Measurements from ENCODE around the gene EHBP1L1.

Gene EHBP1L1

GRCh38 chr11:65554842-65555430 lies 20.9 kb upstream of the EHBP1L1 start:
- no peak for ATAC-seq
- TF ChIP-seq RARB (CRISPR knock-in tag; IDR thresholded peaks at IDR 0.05) (no peak), PPARA (CRISPR knock-in tag; IDR thresholded peaks at IDR 0.05; ENCODE audit: borderline replicate concordance) (no peak)

- no peak for TF ChIP-seq RARB (CRISPR knock-in tag; IDR thresholded peaks at IDR 0.05)
- no peak for TF ChIP-seq ZC3H10 (CRISPR knock-in tag; IDR thresholded peaks at IDR 0.05)
- TF ChIP-seq PATZ1 (CRISPR knock-in tag; IDR thresholded peaks at IDR 0.05; ENCODE audit: borderline replicate concordance), result 0 out of 2 replicates have a peak, but pooled peaks have one; percentile 8
- peak; percentile 50 for ATAC-seq
Observed at GRCh38 chr11:65555693-65556231, 20.1 kb upstream of the EHBP1L1 start.

- no peak for ATAC-seq
- TF ChIP-seq ARNTL (CRISPR knock-in tag; IDR thresholded peaks at IDR 0.05; ENCODE audit: borderline replicate concordance, low read depth) (no peak), PPARA (CRISPR knock-in tag; IDR thresholded peaks at IDR 0.05; ENCODE audit: borderline replicate concordance) (no peak), ZNF565 (CRISPR knock-in tag; conservative IDR thresholded peaks at IDR 0.05; ENCODE audit: low read depth) (no peak), POU6F1 (CRISPR knock-in tag; IDR thresholded peaks at IDR 0.05; ENCODE audit: borderline replicate concordance, low read depth) (no peak), ZNF8 (CRISPR knock-in tag; IDR thresholded peaks at IDR 0.05) (no peak), RARB (CRISPR knock-in tag; IDR thresholded peaks at IDR 0.05) (no peak), TCF4 (CRISPR knock-in tag; IDR thresholded peaks at IDR 0.05; ENCODE audit: borderline replicate concordance) (no peak), OSR1 (CRISPR knock-in tag; IDR thresholded peaks at IDR 0.05) (no peak), GLIS3 (CRISPR knock-in tag; IDR thresholded peaks at IDR 0.05) (no peak), SNAI2 (CRISPR knock-in tag; IDR thresholded peaks at IDR 0.05) (no peak), ZNF70 (CRISPR knock-in tag; IDR thresholded peaks at IDR 0.05) (no peak), PATZ1 (CRISPR knock-in tag; IDR thresholded peaks at IDR 0.05; ENCODE audit: borderline replicate concordance) (no peak), CSDC2 (CRISPR knock-in tag; IDR thresholded peaks at IDR 0.05) (no peak)
Observed at GRCh38 chr11:65556470-65557279, 19.2 kb upstream of the EHBP1L1 start.

- no peak for ATAC-seq
- no peak for TF ChIP-seq ISL1 (CRISPR knock-in tag; IDR thresholded peaks at IDR 0.05)
- no peak for TF ChIP-seq ZFP30 (CRISPR knock-in tag; IDR thresholded peaks at IDR 0.05)
- no peak for TF ChIP-seq TOX (CRISPR knock-in tag; IDR thresholded peaks at IDR 0.05; ENCODE audit: borderline replicate concordance)
Observed at GRCh38 chr11:65557280-65558001, 18.4 kb upstream of the EHBP1L1 start.
